Transverse colon (tissue), 4 donors: ENCODE results near the gene RBM46. TPM values are rescaled to one million over a fixed set of nuclear protein-coding genes. Genes with fewer than 3 reads are reported as not detected.

Source experiments
- DNase-seq: peaks from one replicate; pipeline ENCODE4 v3.0.0-alpha.2; 2019
- H3K27ac ChIP-seq, 4 donors: fragments of 200-600 bp; sonication (generic); 2 replicates each; pipeline ENCODE4 v1.5.1; 2016 to 2018; ENCODE audit warnings: inconsistent platforms in 4 of 4
- H3K27me3 ChIP-seq: fragments of 200-600 bp; sonication (generic); 2 replicates; pipeline ENCODE4 v1.5.1; 2017; ENCODE audit warnings: inconsistent platforms
- H3K36me3 ChIP-seq, 4 donors: fragments of 200-600 bp; sonication (generic); 2 replicates each; pipeline ENCODE4 v1.5.1; 2017 to 2019; ENCODE audit warnings: inconsistent platforms in 4 of 4
- H3K4me1 ChIP-seq, 4 donors: fragments of 200-600 bp; sonication (generic); 2 replicates each; pipeline ENCODE4 v1.5.1; 2017 to 2020; ENCODE audit warnings: inconsistent platforms in 4 of 4
- H3K4me3 ChIP-seq, 4 donors: fragments of 200-600 bp; sonication (generic); 1 replicate in 1 of 4; 2 replicates in 3 of 4; pipeline versions ENCODE4 v1.5.1 to v1.6.1; 2017 to 2019; ENCODE audit warnings: inconsistent platforms in 4 of 4
- H3K9me3 ChIP-seq, 2 donors: fragments of 200-600 bp; sonication (generic); 2 replicates each; pipeline ENCODE4 v1.5.1; 2017 to 2019; ENCODE audit warnings: inconsistent platforms in 2 of 2
- CTCF ChIP-seq, 5 experiments: fragments of 200-600 bp in 3 of 5; fragments of 450-650 bp in 2 of 5; sonication (generic) in 3 of 5; IDR thresholded peaks; 1 replicate in 2 of 5; 2 replicates in 3 of 5; pipeline ENCODE4 v1.5.1; 2016 to 2017; ENCODE audit warnings: antibody characterized with exemption in 5 of 5, inconsistent platforms in 3 of 5, mild to moderate bottlenecking in 2 of 5, moderate library complexity in 1 of 5
- EP300 ChIP-seq: sonication (generic); formaldehyde crosslinking; IDR thresholded peaks from one replicate; pipeline ENCODE4 v1.6.1; 2017; ENCODE audit warnings: antibody characterized with exemption, low read depth
- POLR2A ChIP-seq: fragments of 450-650 bp; IDR thresholded peaks from one replicate; pipeline ENCODE4 v1.6.1; 2016; ENCODE audit warnings: antibody characterized with exemption, mild to moderate bottlenecking, moderate library complexity
- POLR2AphosphoS5 ChIP-seq, 3 donors: sonication (generic); formaldehyde crosslinking; IDR thresholded peaks; one replicate each; pipeline ENCODE4 v1.6.1; 2016; ENCODE audit warnings: antibody characterized with exemption in 3 of 3
- WGBS, 2 donors: methylation state at CpG; one replicate each; pipeline ENCODE4 v1.1.5; 2018; ENCODE audit warnings: low coverage in 1 of 2; 5-methylcytosine and 5-hydroxymethylcytosine counted together
- in situ Hi-C, 4 donors: fragments of 200-750 bp; cut with MboI; loops; one replicate each; pipeline versions ENCODE4 v1.15.0 to v1.15.1; 2017; ENCODE audit warnings: low sequenced_read_pairs in 3 of 4, low pct_ligation_motif_present in 1 of 4, low pct_unique_long_range_greater_than_20kb in 1 of 4
- intact Hi-C: fragments of 100-400 bp; cut with DNase I; formaldehyde crosslinking; loops from one replicate; pipeline ENCODE4 v1.15.1; 2023; ENCODE audit warnings: low total_unique reads
- total RNA-seq, 4 donors: library from RNA; depleted of rRNA; stranded (reverse); fragments of >200 nt; gene quantifications; one replicate each; pipeline ENCODE4 v1.1.0, GENCODE V29; 2016

The RBM46 gene
- not detected for total RNA-seq

- TF ChIP-seq POLR2AphosphoS5 (IDR thresholded peaks at IDR 0.05): no peak
- TF ChIP-seq POLR2A: no peak
- TF ChIP-seq EP300: no peak
- TF ChIP-seq CTCF (IDR thresholded peaks at IDR 0.05): no peak
- H3K27me3 ChIP-seq: no peaks in the 10 kb centered on the region
- no peaks in the 10 kb centered on the region for H3K4me1 ChIP-seq
- no peaks in the 10 kb centered on the region for H3K36me3 ChIP-seq
- WGBS, 2 donors: 84 to 92% methylated on average over 31 to 75 of the region's 76 CpGs
- no peak within 1 kb of the TSS for H3K4me3 ChIP-seq
- in situ Hi-C loops: loop anchor here in 1 of 4 donors (25.0 kb wide), 1 partner anchor 144 kb away; no protein-coding TSS in a partner anchor
- H3K9me3 ChIP-seq: no peaks in the 10 kb centered on the region
- no peak within 1 kb of the TSS for H3K27ac ChIP-seq
- intact Hi-C loops: no loop called here
- no peak for DNase-seq
Observed at GRCh38 chr4:154781126-154781982, at the start of gene RBM46. TSS of gene RBM46 (plus strand) at chr4:154781272. CDS start at chr4:154796753, 15,481 bp downstream.

GRCh38 chr4:154731756-154732155 is 49.3 kb upstream of the RBM46 start:
- intact Hi-C loops: no loop called here
- in situ Hi-C loops: no loop called here
- Histone ChIP-seq H3K4me3 (no peak overlapping the region), H3K27ac (no peak overlapping the region), H3K4me1 (no peaks in the 10 kb centered on the region), H3K9me3 (no peaks in the 10 kb centered on the region), H3K27me3 (no peaks in the 10 kb centered on the region), H3K36me3 (no peaks in the 10 kb centered on the region)
- no peak for DNase-seq
- no peak for TF ChIP-seq CTCF (IDR thresholded peaks at IDR 0.05)
- TF ChIP-seq POLR2AphosphoS5 (IDR thresholded peaks at IDR 0.05): no peak
- TF ChIP-seq POLR2A: no peak
- TF ChIP-seq EP300: no peak

GRCh38 chr4:154732669-154733068 is 48.4 kb upstream of the RBM46 start:
- H3K4me1 ChIP-seq: no peaks in the 10 kb centered on the region
- 56 to 83% methylated on average over 3 to 4 of the region's 4 CpGs for WGBS, 2 donors
- in situ Hi-C loops (no loop called here), intact Hi-C loops (no loop called here)
- no peak overlapping the region for H3K4me3 ChIP-seq
- H3K27ac ChIP-seq: no peak overlapping the region
- no peaks in the 10 kb centered on the region for H3K36me3 ChIP-seq
- no peaks in the 10 kb centered on the region for H3K27me3 ChIP-seq
- no peak for DNase-seq
- TF ChIP-seq EP300 (no peak), POLR2A (no peak), POLR2AphosphoS5 (IDR thresholded peaks at IDR 0.05) (no peak), CTCF (IDR thresholded peaks at IDR 0.05) (no peak)
- H3K9me3 ChIP-seq: no peaks in the 10 kb centered on the region

- Histone ChIP-seq H3K27ac (no peak overlapping the region), H3K4me1 (peaks cover 0 to 4% (median 0%) of the 10 kb centered on the region in 4 donors), H3K27me3 (peaks cover 12% of the 10 kb centered on the region), H3K9me3 (no peaks in the 10 kb centered on the region), H3K36me3 (no peaks in the 10 kb centered on the region), H3K4me3 (no peak overlapping the region)
- intact Hi-C loops (no loop called here), in situ Hi-C loops (no loop called here)
- DNase-seq: no peak
- WGBS, 2 donors: 52 to 87% methylated on average over 1 of the region's 1 CpG
- TF ChIP-seq POLR2A (no peak), CTCF (IDR thresholded peaks at IDR 0.05) (no peak), EP300 (no peak), POLR2AphosphoS5 (IDR thresholded peaks at IDR 0.05) (no peak)
Observed at GRCh38 chr4:154736770-154737169, 44.3 kb upstream of the RBM46 start.
